NCI-H146 treated with DMSO at 0.1 percent for 48 hours (cell line): ENCODE measurements around the gene ELMOD1.

Source experiments
- DNase-seq: peaks from one replicate; lab custom pipeline; 2025; ENCODE audit not compliant: unreplicated experiment; lab: John Stamatoyannopoulos, UW

The ELMOD1 gene

DNA sequence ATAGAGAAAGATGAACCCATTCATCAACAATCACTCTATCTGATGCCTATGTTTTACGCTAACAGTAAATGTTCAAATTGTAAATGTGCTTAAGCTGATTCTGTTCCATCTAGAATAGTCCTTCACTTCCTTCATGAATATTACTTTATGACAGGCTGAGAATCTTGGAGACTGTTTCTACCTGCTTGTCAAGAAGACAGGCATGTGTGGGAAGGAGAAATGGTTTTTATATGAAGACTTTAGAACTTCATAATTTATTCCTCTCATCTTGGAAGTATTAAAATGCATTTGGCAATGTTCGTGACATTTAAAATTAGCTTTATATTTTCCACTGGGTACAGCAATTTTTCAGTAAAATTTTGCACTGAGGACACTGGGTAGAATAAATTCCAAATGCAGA is 41.0 kb downstream of the ELMOD1 start:
- no peak for DNase-seq

DNA sequence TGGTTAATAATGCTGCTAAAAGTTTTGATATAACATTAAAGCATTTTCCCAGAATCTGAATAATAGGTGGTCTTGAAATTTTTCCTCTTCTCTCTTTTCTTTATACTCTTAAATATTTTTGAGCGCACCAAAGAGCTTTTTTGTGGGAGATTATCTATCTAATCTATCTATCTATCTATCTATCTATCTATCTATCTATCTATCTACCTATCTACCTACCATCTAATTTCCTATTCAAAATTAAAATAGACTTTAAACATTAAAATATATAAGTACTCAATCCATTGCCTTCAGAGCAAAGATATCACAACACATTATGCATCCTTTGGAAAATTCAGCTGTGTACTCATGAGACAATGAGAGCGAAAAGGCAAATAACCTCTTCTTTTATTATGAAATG is 55.8 kb downstream of the ELMOD1 start:
- DNase-seq: no peak

DNA sequence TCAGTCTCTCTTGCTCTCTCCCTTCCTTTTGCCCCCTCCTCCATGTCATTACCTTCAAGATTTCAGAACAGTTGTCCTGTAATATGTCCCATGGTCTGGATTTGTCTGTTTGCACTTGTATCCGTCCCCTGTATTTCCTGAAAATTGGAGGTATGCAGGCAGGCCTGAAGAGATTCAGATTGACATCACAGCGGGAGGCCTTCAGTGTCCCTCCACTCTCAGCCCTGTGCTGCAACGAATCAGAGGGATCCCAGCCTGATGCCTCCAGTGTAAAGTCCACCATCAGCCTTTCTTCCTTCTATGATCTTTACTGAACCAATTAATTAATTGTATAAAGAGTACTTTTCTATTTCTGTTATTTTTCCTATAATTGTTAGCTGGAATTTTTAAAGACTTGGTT is 57.3 kb downstream of the ELMOD1 start:
- no peak for DNase-seq

DNA sequence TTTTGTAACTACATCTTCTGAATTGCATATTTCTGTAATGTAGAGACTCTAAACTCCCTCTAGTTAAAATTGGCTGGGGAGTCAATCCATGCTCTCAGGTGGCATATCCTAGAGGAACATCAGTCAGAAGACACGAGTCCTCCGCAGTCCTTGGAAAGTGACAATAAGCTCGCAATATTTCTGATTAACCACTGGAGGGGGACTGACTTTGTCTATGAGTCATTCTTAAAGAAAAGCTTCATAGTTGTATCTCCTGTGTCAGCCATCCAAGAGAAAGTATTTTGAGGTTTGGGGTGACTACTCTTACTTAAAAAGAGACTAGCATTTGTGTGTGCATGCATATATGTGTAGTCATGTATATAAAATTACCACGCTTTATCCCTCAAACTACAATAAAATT is 60.7 kb downstream of the ELMOD1 start:
- DNase-seq: no peak

DNA sequence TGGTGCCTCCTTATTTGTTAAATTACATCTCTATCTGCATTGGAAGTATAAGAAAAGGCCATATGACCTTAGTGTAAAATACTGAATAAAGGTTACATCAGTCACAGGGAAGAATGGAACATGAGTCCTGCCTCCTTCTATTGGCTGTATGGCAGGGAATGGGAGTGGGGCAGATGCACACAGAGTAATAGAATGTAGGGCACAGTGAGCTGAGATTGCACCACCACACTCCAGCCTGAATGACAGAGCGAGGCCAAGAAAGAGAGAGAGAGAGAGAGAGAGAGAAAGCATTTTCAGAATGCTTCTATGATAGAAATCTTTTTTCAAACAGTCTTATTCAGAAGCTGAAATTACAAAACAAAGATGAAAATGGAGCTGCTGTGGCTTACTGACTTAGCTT is 62.1 kb downstream of the ELMOD1 start:
- DNase-seq: no peak

DNA sequence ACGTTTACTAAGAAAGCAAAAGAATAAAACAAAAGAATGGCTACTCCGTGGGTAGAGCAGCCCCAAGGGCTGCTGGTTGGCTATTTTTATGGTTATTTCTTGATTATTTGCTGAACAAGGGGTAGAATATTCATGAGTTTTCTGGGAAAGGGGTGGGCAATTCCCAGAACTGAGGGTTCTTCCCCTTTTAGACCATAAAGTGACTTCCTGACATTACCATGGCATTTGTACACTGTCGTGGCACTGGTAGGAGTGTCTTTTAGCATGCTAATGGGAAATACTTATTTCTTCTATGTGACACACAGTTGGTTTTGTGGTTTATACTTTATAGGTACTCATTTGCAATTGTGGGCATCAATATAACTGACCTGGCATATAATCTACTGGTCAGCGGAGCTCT is 64.7 kb downstream of the ELMOD1 start:
- DNase-seq: no peak

DNA sequence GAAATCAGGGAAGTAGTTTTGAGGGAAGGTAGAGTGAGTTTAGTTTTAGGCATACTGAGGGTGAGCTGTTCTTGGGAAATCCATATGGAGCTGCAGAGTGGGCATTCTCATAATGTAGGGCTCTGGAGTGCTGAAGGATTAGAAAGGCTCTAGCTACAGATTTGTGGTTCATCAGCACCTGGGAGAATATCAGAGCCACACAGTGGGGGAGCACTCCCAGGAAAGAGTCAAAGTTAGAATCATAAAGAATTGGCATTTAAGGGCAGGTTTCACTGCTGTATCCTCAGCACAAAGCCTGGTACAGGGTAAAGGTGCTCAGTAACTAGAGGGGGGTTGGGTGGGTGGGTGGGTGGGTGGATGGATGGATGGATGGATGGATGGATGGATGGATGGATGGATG is 68.4 kb downstream of the ELMOD1 start:
- no peak for DNase-seq

DNA sequence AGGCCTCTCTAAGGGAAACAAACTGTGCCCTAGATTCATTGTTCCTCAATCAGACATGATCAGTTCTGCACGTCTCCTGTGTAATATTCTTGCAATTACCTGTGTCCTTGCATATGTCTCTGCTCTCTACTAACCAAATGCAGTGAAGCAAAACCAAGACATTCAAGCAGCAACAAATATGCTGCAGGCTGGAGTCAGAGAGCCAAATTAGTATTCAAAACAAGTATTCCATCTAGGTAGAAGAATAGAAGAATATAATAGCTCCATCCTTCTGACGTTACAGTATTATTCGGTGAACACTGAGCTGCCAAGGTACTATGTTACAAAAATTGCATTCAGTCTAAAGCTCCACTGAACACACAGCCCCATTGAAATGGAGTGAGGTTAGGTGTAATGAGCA is 69.1 kb downstream of the ELMOD1 start:
- no peak for DNase-seq

DNA sequence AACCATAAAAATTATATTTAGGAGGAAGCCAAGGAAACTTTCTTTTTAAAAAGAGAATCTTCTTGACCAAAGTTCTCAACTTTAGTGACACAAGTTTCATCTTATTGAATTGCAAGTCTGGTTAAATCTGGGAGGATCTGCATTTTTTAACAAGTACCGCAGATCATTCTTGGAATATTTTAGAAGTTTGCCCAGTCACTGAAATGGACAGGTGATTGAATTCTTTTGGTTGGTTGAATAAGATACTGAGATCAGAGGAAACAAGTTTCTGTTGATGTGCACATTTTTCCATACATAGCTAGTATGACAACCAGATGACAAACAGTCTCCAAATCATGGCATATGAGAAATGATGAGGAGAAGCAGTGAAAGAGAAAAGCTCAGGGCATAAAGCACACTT is 70.7 kb downstream of the ELMOD1 start:
- no peak for DNase-seq

DNA sequence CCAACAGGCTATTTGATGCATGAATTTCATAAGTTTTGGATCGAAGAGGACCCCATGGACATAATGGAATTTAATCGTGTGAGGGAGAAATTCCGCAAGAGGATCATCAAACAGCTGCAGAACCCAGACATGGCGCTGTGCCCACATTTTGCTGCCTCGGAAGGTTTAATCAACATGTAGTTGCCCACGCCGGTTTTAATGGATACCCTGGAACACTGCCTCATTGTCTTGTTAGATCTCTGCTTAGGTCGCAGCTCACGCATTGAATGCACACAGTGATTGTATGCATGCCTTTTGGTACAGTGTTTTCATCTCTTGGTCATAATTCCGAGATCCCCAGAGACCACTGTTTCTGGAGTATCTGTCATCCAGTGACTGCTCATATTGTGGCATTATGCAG is 74.1 kb downstream of the ELMOD1 start:
- no peak for DNase-seq

DNA sequence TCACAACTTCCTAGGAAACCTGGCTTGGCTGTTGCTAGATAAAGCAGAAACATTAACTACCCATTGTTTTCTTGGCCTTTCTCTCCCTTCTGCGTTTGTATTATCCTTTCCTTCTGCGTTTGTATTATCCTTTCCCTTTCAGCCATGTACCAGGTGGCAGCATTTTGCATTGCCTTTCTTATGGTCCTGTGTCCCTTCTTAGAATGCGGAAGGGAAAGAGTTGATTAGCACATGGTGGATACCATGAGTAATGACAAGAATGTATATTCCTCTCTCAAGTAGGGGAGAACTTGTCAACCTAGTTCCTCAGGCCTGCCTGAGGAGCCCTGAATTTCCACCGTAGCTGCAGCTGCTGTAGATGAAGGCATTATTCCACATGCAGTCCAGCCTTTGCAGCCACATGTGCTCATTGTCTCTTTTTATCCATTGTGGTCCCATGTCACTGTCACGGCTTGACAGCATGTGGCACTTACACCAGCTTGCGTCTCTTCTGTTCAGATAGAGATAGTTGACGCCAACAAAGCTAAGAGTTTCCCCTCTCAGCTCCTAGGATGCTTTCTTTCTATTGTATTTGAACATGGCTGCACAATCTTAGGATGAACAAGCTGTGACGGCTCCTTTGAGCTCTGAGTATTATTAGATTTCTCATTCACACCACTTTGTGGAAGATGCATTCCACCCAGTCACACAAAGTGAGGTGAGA is 76.1 kb downstream of the ELMOD1 start:
- no peak for DNase-seq

DNA sequence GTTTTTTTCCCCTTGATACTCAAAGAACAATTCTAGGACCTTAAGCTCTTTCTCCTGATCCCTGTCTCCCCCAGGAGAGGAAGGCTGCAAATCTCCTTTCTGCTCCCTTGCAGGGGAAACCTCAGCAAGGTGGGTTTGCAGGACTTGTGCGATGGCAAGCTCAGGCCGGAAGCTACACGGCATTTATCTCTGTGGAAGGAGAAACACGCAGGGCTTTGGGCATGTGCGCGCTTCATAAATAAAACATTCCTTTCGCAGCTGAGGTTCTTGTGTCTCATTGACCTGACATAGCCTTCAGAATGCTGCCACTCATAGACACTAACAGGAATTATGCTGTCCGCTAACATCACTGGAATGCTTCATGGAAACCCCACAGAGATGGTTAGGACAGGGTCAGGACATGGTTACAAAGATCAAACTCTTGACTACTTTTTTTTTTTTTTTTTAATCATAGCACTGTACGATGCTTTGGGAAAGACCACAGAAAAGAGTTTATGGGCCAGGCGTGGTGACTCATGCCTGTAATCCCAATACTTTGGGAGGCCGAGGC is 78.3 kb downstream of the ELMOD1 start:
- DNase-seq: no peak

DNA sequence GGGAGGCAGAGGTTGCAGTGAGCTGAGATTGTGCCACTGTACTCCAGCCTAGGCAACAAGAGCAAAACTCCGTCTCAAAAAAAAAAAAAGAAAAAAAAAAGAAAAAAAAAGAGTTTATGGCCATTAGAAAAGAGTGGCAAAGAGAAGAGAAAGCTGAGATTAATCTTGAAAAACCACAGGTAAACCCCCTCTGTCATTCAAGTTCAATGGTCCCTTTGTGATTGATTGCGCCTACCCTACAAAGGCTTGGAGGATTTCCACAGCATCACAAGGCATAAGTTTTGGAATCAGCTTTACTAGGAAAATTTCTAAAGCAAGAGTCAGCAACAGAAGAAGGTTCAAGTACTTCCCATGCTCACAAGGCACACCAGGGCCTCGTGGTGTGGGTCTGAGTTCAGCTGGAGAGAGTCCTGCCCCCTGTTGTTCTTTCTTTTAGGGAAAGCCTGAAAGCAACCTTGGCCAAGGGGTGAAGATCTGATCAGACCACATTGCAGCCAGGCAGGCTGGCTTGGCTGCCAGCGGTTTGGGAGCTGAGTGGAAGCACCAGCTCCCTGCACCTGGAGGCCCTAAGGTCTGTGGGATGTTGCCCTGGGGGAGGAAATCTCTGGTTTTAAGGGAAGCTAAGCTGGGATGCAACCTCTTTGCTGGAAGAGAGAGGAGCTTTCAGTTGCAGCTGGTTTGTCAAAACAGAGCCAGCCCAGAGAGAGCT is 79.1 kb downstream of the ELMOD1 start:
- DNase-seq: no peak

DNA sequence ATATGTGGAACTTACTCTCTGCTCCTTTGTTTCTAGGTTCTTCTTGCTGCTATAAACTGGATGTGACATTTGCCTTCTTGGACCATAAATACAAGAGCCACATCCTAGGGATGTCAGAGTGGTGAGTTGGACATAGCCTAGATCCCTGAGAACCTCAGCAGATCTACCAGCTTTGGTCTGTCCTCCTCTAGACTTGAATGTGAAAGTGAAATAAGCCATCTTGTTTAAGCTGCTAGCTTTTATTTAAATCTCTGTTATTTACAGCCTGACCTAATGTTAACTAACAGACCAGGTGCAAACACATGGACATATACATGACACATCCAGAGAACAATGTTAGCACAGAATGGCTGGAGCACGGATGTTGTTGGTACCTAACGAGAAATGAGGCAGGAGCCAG is 85.0 kb downstream of the ELMOD1 start:
- no peak for DNase-seq

DNA sequence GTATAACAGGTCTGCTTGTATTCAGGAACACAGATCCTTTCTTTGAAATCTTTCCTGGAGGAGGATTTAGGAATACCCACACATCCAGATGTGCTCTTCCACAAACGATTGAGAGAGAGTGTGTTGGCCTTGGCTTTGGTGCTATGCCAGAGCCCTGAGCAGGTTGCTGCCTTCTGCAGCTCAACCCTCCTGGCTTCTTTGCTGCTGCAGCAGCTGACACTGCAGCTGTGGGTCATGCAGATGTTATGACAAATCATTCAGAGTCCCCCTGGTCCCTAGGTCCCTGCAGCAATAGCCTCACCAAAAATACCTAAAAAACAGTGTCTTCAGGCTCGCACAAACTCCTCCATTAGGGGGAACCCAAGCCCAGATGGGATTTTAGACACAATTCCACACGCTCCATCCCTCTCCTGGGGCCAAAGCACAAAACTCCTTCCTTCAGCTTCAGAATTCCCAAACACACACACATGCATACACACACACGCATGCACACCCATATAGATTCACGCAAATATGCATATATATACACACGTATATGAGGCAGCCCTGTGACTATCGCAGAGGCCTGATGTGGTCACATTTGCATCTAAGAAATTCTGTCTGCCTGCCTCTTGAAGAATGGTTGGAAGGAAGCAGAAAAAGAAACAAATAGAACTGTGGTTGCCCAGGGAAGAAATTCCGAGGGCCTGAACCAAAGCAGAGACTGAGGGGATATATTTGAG is 85.5 kb downstream of the ELMOD1 start:
- DNase-seq: no peak

DNA sequence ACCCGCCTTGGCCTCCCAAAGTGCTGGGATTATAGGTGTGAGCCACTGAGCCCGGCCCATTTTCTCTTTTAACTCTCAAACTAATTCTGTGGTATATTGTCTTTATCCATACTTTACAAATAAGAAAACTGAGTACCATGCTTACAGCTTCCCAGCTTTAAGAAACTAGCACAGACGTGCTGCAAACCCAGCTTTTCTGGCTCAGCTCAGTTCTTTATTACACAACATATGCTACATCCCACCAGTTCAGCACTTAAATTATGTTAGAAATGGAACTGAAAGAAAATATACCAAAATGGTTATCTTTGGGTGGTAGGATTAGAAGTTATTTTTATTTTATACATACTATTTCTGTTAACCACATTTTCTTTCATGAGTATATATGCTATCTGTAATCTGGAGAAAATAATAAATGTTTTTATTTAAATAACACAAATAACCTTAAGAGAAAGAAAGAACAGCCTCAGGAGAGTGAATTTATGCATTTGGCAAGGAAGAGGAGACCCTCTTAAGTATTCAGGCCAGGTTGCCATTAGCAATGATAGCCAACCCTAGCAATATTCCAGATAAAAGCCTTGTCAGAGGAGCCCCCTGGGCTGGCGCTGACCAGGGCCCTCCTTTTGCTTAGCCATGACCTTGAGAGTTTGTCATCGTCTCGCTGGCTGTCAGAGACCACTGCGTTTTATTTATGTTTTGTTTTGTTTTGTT is 87.1 kb downstream of the ELMOD1 start:
- no peak for DNase-seq

DNA sequence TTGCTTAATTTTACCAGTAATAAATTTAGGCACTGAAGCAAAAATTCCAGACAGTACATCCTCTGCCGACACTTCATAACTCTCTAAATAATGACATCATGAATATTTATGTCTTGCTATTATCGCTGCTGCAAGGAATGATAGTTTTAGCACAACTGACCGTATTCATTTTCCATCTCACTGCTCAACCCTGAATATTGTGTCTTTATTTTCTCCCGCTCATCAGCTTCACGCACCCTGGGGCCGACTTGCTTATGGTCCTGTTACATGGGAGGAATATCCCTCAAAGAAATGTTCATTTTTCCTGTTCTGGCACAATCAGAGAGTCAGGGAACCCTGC is 87.7 kb downstream of the ELMOD1 start:
- DNase-seq: no peak

DNA sequence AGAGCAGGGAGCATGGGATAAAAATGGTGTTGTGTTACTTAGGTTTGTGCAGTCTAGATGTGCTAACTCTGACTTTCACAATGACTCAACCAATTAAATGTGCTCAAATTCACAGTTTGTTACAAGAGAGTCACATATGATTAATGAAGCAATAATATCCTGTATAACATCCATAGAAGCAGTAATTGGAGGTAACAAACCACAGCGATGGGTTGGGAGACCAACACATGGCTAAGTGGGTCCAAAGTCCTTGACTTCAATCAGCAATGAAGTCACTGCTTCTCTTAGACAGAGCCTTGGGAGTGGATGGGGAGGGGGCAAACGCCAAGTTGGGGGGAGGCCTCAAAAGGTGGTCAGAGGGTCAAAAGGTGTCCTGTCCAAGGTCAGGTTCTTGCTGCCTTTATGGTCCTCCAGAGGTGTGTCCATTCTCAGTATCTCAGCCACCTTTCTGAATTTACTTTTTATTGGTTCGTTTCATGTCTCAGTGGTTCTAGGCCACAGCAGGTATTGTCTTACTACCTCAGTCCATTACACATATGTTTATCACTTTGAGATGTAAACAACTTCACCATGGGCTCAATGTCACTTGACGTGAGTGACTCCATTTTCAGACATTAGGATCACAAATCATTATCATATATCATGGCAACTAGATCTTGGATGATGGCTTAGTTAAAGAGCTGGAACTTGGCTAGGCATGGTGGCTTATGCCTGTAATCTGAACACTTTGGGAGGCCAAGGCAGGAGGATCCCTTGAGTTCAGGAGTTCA is 88.5 kb downstream of the ELMOD1 start:
- DNase-seq: no peak

DNA sequence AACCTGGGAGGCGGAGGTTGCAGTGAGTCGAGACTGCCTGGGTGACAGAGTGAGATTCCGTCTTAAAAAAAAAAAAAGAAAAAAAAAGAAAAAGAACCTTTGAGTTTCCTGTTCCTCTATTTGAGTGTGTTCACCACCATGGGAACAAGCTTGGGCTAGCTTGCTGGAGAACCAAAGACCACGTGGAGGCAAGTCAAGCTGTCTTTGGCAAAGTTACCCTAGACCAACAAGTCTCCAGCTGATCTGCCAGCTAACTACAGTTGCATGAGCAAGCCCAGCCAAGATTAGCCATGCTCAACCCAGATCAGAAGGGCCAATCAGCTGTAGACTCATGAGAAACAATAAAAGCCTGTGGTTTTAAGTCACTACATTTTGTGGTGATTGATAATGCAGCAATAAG is 91.2 kb downstream of the ELMOD1 start:
- no peak for DNase-seq

DNA sequence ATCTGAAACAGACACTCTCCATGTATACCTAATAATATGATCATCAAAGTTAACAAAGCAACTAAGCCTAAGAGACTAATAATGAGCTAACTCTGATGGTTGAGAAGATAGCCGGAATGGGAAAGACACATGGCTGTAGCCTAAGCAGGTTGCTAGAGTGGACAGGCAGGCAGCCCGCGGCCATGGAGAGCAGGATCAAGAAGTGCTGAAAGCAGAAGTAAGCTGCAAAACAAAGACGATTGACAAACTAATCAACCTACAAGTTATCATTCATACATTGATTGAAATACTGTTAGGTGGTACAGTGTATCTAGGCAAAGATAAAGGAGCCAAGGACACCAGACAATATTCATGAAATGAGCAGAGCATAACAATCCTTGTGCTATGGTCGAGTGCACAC is 91.6 kb downstream of the ELMOD1 start:
- DNase-seq: no peak

DNA sequence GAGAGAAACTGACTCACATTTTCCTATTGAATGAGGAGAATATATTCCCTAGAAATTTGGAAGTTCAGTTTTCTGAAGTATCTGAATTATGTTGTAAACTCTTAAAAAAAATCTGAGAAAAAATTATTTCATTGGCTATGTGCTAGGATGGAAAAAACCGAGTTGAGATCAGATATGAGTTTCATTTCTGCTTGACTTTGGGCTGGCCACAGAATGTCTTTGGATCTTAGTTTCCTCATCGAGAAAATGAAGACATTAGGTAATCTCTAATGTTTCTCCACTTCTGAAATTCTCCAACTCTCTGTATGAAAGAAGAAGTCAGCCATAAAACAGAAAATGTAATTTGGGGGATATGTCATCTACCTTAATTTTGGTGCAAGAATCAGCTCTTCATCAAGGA is 92.1 kb downstream of the ELMOD1 start:
- no peak for DNase-seq
